HG02981 (cell line): Measurements from ENCODE around the gene KIAA2012.

Experiments
- ATAC-seq: cut with Tn5 transposase; IDR thresholded peaks from one replicate; pipeline ENCODE4 v1.9.1; 2021; ENCODE audit warnings: mild to moderate bottlenecking, moderate library complexity; ENCODE audit not compliant: unreplicated experiment

KIAA2012 gene

DNA sequence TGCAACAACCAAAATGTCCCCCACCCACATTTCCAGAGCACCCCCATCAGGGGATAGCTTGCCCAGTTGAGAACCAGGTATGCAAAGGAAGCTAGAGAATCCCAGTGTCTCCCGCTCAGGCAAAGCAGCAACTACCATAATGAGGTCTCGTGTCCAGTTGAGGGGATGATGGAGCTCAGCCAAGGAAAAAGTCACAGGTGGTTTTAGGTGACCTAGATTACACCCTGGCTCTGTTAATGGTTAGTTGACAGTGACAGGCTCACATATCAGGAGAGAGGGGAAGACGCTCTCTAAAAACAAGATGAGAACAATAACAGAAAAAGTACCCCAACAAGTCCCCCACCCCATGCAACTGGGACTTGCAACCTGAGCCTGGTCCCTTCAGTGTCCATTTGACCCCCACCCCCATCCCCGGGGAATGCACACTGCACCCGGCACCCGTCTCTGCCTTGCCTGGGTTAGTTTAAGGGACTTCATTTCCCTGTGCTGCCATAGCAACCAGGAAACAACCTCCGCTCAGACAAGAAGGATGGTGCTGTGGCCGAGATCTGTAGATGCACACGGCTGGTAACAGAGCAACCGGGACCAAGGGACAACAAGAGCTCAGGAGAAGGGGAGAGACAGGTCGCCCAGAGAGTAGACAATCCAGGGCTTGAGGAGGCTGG lies at the start of gene KIAA2012:
KIAA2012 (plus strand) TSS at position 519 of the 665 bp plus-strand sequence. CDS start 373 bp downstream, outside the sequence.
- ATAC-seq, result no peak

DNA sequence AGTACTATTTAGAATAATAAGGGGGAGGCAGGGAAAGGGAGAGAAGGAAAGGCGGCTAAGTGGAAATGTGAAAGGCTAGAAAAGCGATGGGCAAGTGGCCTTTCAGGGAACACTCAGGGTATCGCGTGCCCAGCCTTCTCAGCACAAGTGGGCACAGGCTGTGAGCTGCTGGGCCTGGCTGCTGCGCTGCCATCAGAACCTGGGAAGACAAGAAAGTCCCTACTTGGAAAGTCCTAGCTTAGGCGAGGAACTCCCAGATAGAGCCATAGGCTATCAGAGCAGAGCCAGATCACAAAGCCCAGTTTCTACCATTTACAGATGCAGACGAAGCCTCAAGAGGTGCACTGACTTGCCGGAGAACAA lies 49.2 kb upstream of the KIAA2012 start:
- no peak for ATAC-seq

- no peak for ATAC-seq
Measured at GRCh38 chr2:202024871-202025270, 48.2 kb upstream of the KIAA2012 start.

DNA sequence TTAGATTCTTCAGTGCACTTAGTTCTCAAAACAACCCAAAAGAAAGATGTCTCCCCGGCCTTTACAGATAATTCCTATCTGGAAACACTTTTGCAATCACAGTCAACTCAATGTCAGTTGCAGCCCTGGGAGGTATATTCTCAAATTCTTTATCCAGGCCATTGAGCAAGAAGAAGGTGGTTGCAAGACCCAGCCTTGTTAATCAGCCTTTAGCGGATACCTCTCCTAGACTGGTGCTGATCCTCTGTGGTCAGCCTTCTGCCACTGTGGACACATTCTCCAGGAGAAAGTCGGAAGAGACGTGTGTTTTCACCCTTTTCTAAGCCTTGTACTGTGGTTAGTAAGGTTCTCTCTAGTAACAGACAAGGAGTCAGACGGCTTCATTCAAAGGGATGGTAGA lies 47.2 kb upstream of the KIAA2012 start:
- ATAC-seq, result no peak

DNA sequence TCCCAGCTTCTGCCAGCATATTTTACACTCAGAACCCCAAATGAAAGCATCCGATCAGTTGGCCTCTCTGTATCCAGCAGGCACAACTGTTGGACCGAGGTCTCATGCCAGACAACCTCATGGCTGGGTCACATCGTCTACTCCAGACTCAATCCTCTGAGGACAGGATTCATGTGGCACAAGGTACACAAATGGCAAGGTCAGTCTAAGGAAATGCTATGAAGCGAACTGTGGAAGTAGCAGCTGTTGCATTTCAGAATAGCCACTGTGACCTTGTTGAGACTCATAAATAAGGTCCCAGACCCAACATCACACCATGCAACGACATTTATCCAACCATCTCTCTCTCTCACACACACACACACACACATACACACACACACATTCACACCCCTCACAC lies 46.5 kb upstream of the KIAA2012 start:
- ATAC-seq, result no peak

- no peak for ATAC-seq
Measured at GRCh38 chr2:202030691-202031090, 42.4 kb upstream of the KIAA2012 start.

DNA sequence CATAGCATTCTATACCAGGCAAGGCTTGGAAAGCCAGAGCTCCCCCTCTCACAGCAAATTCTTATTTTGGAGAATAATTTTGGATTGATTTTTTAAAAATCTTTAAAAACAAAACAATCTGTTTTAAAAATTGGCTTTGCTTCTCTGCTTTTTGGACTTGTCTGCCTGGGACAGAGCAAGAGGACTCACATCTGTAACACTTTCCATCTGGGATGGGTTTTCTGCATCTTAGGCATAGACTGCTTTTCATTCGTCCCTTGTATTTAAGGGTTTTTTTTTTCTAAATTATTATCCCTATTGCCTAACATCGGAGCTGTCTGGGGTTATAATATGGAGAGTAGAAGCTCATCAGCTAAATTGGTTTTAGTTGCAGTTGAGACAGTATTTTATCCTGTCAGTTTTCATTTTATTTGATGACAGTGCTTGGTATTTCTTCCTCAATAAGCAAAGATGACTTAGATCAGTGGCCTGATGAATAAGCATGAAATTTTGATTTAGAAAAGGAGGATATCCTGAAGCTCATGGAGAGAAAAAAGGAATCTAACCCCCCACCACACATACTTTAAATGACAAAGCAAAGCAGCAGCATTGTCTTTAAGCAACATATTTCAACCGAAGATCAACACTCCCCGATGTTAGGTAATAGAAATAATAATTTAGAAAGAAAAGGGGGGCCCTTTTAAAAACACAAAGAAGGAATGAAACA lies 41.7 kb upstream of the KIAA2012 start:
- no peak for ATAC-seq

- ATAC-seq, result peak; percentile 2
Measured at GRCh38 chr2:202032846-202033316, 40.2 kb upstream of the KIAA2012 start.

GRCh38 chr2:202033317-202034248 lies 39.5 kb upstream of the KIAA2012 start, which contains the start of gene FZD7:
FZD7 (plus strand) TSS chr2:202033855; CDS start chr2:202034648, 793 bp downstream.
- ATAC-seq, result peak; percentile 79

GRCh38 chr2:202034249-202035088 lies 38.6 kb upstream of the KIAA2012 start:
- ATAC-seq, result no peak

- no peak for ATAC-seq
Measured at GRCh38 chr2:202035089-202035940, 37.7 kb upstream of the KIAA2012 start.

- no peak for ATAC-seq
Measured at GRCh38 chr2:202035941-202036372, 37.1 kb upstream of the KIAA2012 start.

DNA sequence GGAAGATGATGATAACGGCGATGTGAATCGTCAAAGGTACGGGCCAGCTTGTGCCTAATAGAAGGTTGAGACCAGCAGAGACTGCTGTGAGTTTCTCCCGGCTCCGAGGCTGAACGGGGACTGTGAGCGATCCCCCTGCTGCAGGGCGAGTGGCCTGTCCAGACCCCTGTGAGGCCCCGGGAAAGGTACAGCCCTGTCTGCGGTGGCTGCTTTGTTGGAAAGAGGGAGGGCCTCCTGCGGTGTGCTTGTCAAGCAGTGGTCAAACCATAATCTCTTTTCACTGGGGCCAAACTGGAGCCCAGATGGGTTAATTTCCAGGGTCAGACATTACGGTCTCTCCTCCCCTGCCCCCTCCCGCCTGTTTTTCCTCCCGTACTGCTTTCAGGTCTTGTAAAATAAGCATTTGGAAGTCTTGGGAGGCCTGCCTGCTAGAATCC lies 36.4 kb upstream of the KIAA2012 start:
- no peak for ATAC-seq

DNA sequence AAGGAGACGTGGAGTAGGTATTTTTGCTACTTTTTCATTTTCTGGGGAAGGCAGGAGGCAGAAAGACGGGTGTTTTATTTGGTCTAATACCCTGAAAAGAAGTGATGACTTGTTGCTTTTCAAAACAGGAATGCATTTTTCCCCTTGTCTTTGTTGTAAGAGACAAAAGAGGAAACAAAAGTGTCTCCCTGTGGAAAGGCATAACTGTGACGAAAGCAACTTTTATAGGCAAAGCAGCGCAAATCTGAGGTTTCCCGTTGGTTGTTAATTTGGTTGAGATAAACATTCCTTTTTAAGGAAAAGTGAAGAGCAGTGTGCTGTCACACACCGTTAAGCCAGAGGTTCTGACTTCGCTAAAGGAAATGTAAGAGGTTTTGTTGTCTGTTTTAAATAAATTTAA lies 36.0 kb upstream of the KIAA2012 start:
- no peak for ATAC-seq

GRCh38 chr2:202038471-202039277 lies 34.4 kb upstream of the KIAA2012 start:
- no peak for ATAC-seq

GRCh38 chr2:202039278-202040078 lies 33.6 kb upstream of the KIAA2012 start:
- no peak for ATAC-seq

DNA sequence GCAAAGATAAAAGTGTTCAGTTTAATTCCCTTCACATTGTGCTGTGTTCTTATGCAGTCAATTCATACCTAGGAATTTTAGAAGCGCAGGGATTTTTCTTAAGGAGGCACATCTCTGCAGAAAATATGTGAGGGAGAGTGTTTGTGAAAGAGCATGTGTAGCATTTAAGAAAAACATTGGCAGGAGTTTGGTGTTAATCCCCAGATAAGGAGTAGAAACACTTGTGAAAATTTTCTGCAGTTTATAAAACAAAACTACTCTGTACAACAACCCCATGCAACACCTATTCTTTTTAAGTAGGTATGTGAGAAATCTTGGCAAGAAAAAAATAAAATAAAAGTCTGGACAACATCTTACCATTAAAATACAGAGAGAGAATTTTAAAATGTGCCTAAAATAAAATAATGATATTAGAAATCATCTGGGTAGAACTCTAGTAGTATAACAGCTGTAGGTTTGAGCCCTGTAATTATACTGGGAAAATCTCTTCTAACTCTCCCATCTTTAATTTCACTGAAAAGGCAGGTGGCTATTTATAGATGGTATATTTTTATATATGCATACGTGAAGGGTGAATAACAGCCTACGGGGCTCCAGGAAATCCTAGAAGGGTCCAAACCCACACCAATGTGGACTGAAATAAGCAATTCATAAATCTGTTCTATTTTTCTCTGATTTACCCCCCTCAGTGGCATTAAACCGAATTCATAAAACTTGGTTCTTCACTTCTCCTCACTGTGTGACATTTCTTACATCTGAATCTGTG lies 32.8 kb upstream of the KIAA2012 start:
- no peak for ATAC-seq
